SK-N-SH (cell line): ENCODE measurements around the gene HNF1A. TPM values are rescaled to one million over a fixed set of nuclear protein-coding genes. Genes with fewer than 3 reads are reported as not detected.

ENCODE experiments used
- CTCF ChIA-PET: fragments of 300-600, 350-600 bp; formaldehyde crosslinking; extraction: SDS; loops from one replicate; lab custom pipeline; 2021; lab: Yijun Ruan, JAX
- POLR2A ChIA-PET: fragments of 350-600 bp; sonication (Branson Sonifier 250); formaldehyde crosslinking; extraction: SDS; loops from one replicate; lab custom pipeline; 2020; ENCODE audit warnings: antibody characterized with exemption, inconsistent platforms; lab: Yijun Ruan, JAX
- DNase-seq: peaks from one replicate; pipeline ENCODE4 v3.0.0; 2012
- H2AFZ ChIP-seq: fragments of 200-600 bp; sonication (generic); 2 replicates; pipeline ENCODE4 v1.8.1; 2016; ENCODE audit warnings: antibody characterized with exemption, mild to moderate bottlenecking, low read depth
- H3F3A ChIP-seq: fragments of 200-600 bp; sonication (generic); replicated peaks from 2 replicates; pipeline ENCODE3; 2016; ENCODE audit warnings: antibody characterized with exemption, mild to moderate bottlenecking; ENCODE audit not compliant: insufficient read depth
- H3K27ac ChIP-seq, 2 experiments: fragments of 200-500 bp in 1 of 2; fragments of 200-600 bp in 1 of 2; sonication (Bioruptor generic) in 1 of 2; sonication (generic), shearing (Covaris generic) in 1 of 2; 2 replicates each; pipeline versions ENCODE4 v1.5.1 to v1.6.1; 2014 to 2016; ENCODE audit warnings: low read depth in 2 of 2, inconsistent platforms in 1 of 2, low read length in 1 of 2, mild to moderate bottlenecking in 1 of 2, mixed read lengths in 1 of 2
- H3K27me3 ChIP-seq: fragments of 200-600 bp; sonication (generic), shearing (Covaris generic); 2 replicates; pipeline ENCODE4 v1.6.1; 2016; ENCODE audit warnings: mixed run types; ENCODE audit not compliant: insufficient read depth
- H3K36me3 ChIP-seq, 2 experiments: fragments of 200-500 bp in 1 of 2; fragments of 200-600 bp in 1 of 2; sonication (Bioruptor generic) in 1 of 2; sonication (generic) in 1 of 2; replicated peaks in 1 of 2; 2 replicates each; pipeline versions ENCODE3 to v1.5.1; 2014 to 2016; ENCODE audit warnings: low read length in 1 of 2, mild to moderate bottlenecking in 1 of 2; ENCODE audit not compliant: insufficient read depth in 2 of 2, control insufficient read depth in 1 of 2
- H3K4me1 ChIP-seq, 2 experiments: fragments of 200-500 bp in 1 of 2; fragments of 200-600 bp in 1 of 2; sonication (Bioruptor generic) in 1 of 2; sonication (generic), shearing (Covaris generic) in 1 of 2; 2 replicates each; pipeline versions ENCODE4 v1.5.1 to v1.6.1; 2014 to 2016; ENCODE audit warnings: low read depth in 1 of 2, low read length in 1 of 2, mixed run types in 1 of 2; ENCODE audit not compliant: insufficient read depth in 2 of 2, control insufficient read depth in 1 of 2
- H3K4me2 ChIP-seq: fragments of 200-600 bp; sonication (generic), shearing (Covaris generic); 2 replicates; pipeline ENCODE4 v1.6.1; 2017; ENCODE audit warnings: mixed run types
- H3K4me3 ChIP-seq, 2 experiments: fragments of 200-500 bp in 1 of 2; fragments of 200-600 bp in 1 of 2; sonication (Bioruptor generic) in 1 of 2; sonication (generic), shearing (Covaris generic) in 1 of 2; 2 replicates each; pipeline versions ENCODE4 v1.5.1 to v1.8.1; 2014 to 2016; ENCODE audit warnings: low read depth in 2 of 2, inconsistent platforms in 1 of 2, low read length in 1 of 2, mild to moderate bottlenecking in 1 of 2, mixed read lengths in 1 of 2, moderate library complexity in 1 of 2
- H3K79me2 ChIP-seq: fragments of 200-600 bp; sonication (generic); 2 replicates; pipeline ENCODE4 v1.8.1; 2017; ENCODE audit warnings: mild to moderate bottlenecking; ENCODE audit not compliant: insufficient read depth
- H3K9ac ChIP-seq: fragments of 200-600 bp; sonication (generic); 2 replicates; pipeline ENCODE4 v1.6.1; 2017; ENCODE audit warnings: mixed run types
- H3K9me2 ChIP-seq: fragments of 200-600 bp; sonication (generic); 2 replicates; pipeline ENCODE4 v1.6.1; 2017; ENCODE audit warnings: mixed run types
- H3K9me3 ChIP-seq: fragments of 200-600 bp; sonication (generic); 2 replicates; pipeline ENCODE4 v1.6.1; 2017; ENCODE audit warnings: mixed run types, mild to moderate bottlenecking, moderate library complexity
- H4K20me1 ChIP-seq: fragments of 200-600 bp; sonication (generic); 2 replicates; pipeline ENCODE4 v1.6.1; 2017; ENCODE audit warnings: mild to moderate bottlenecking, mixed run types; ENCODE audit not compliant: insufficient read depth
- CHD2 ChIP-seq: fragments of 150-350 bp; IDR thresholded peaks from 2 replicates; pipeline ENCODE4 v1.6.1; 2018; ENCODE audit warnings: low read length; ENCODE audit not compliant: partially characterized antibody
- ELF1 ChIP-seq: IDR thresholded peaks from 2 replicates; pipeline ENCODE4 v1.4.0; 2012
- EP300 ChIP-seq, 2 experiments: IDR thresholded peaks; 2 replicates each; pipeline versions ENCODE4 v1.4.0 to v1.6.1; 2012; ENCODE audit warnings: borderline replicate concordance in 1 of 2, low read depth in 1 of 2, low read length in 1 of 2
- EZH2phosphoT487 ChIP-seq: fragments of 200-600 bp; sonication (generic); IDR thresholded peaks from 2 replicates; pipeline ENCODE4 v1.6.1; 2017; ENCODE audit warnings: low read depth, mixed run types, mild to moderate bottlenecking, antibody characterized with exemption, moderate library complexity, borderline replicate concordance
- FOSL2 ChIP-seq: IDR thresholded peaks from 2 replicates; pipeline ENCODE4 v1.4.0; 2012; ENCODE audit warnings: low read depth, mild to moderate bottlenecking, moderate library complexity, borderline replicate concordance
- FOXJ3 ChIP-seq: sonication (generic); formaldehyde crosslinking; IDR thresholded peaks from 2 replicates; pipeline ENCODE4 v1.5.1; 2020; ENCODE audit warnings: mild to moderate bottlenecking, missing genetic modification reagents
- GABPA ChIP-seq: IDR thresholded peaks from 2 replicates; pipeline ENCODE4 v1.4.0; 2012; ENCODE audit warnings: low read depth, mild to moderate bottlenecking
- MEF2A ChIP-seq: IDR thresholded peaks from 2 replicates; pipeline ENCODE4 v1.4.0; 2012; ENCODE audit warnings: low read depth, borderline replicate concordance
- MXI1 ChIP-seq: IDR thresholded peaks from 2 replicates; pipeline ENCODE4 v1.6.1; 2012; ENCODE audit warnings: mild to moderate bottlenecking, low read depth, low read length, improper control_type of control experiment
- NRF1 ChIP-seq: IDR thresholded peaks from 2 replicates; pipeline ENCODE4 v1.6.1; 2012; ENCODE audit warnings: low read depth, mild to moderate bottlenecking, low read length
- PBX3 ChIP-seq: IDR thresholded peaks from 2 replicates; pipeline ENCODE4; 2012
- POLR2AphosphoS5 ChIP-seq: IDR thresholded peaks from 2 replicates; pipeline ENCODE4 v1.6.1; 2012; ENCODE audit warnings: low read depth, low read length
- RAD21 ChIP-seq: IDR thresholded peaks from 2 replicates; pipeline ENCODE4 v1.6.1; 2012; ENCODE audit warnings: mild to moderate bottlenecking, low read length
- RCOR1 ChIP-seq: fragments of 150-350 bp; IDR thresholded peaks from 2 replicates; pipeline ENCODE4 v1.6.1; 2017; ENCODE audit warnings: antibody characterized with exemption, low read length
- RFX5 ChIP-seq: IDR thresholded peaks from 2 replicates; pipeline ENCODE4 v1.6.1; 2012; ENCODE audit warnings: mild to moderate bottlenecking, improper control_type of control experiment, low read length
- RXRA ChIP-seq: IDR thresholded peaks from 2 replicates; pipeline ENCODE4 v1.4.0; 2012; ENCODE audit warnings: low read depth, mild to moderate bottlenecking, borderline replicate concordance
- SIN3A ChIP-seq: IDR thresholded peaks from 2 replicates; pipeline ENCODE4 v1.6.1; 2012; ENCODE audit warnings: low read depth, mild to moderate bottlenecking, low read length, moderate library complexity, borderline replicate concordance
- TEAD4 ChIP-seq: IDR thresholded peaks from 2 replicates; pipeline ENCODE4 v1.4.0; 2012; ENCODE audit warnings: mild to moderate bottlenecking, borderline replicate concordance; ENCODE audit not compliant: insufficient read depth
- USF1 ChIP-seq: IDR thresholded peaks from 2 replicates; pipeline ENCODE4 v1.4.0; 2012; ENCODE audit warnings: low read depth, borderline replicate concordance
- YY1 ChIP-seq: IDR thresholded peaks from 2 replicates; pipeline ENCODE4 v1.4.0; 2012; ENCODE audit warnings: low read depth, mild to moderate bottlenecking
- WGBS: methylation state at CpG from one replicate; pipeline ENCODE4 v1.1.6; 2017; ENCODE audit warnings: low lambda C conversion rate; 5-methylcytosine and 5-hydroxymethylcytosine counted together
- polyA plus RNA-seq, 3 experiments: library from polyadenylated mRNA; depleted of rRNA; stranded (reverse); fragments of >200 nt; gene quantifications; 2 replicates each; pipeline ENCODE4 v1.2.3, GENCODE V29; 2012
- TF ChIP-seq, protein P1 (sequence below): IDR thresholded peaks from 2 replicates; pipeline ENCODE4 v1.4.0; 2012; ENCODE audit warnings: low read depth, borderline replicate concordance
- TF ChIP-seq, protein P2 (sequence below): fragments of 150-350 bp; IDR thresholded peaks from 2 replicates; pipeline ENCODE4 v1.6.1; 2017; ENCODE audit warnings: antibody characterized with exemption, low read length, low read depth, borderline replicate concordance

HNF1A gene
- polyA plus RNA-seq, 1 of the 3 experiments (the other 2 are of a cell fraction): not detected

GRCh38 chr12:120988658-120989057 lies 10.3 kb downstream of the HNF1A start:
- Histone ChIP-seq H3K9me2 (no peaks in the 10 kb centered on the region), H3K27ac (no peak overlapping the region), H3K27me3 (no peaks in the 10 kb centered on the region; the same call in 1 of the 2 replicates), H3K4me2 (no peak overlapping the region), H3K4me1 (peaks cover 0 to 5% of the 10 kb centered on the region in 2 experiments; a peak in 1 of 4 replicates), H3K9me3 (no peaks in the 10 kb centered on the region), H3K36me3 (no peaks in the 10 kb centered on the region), H3K9ac (no peak overlapping the region), H3K4me3 (no peak overlapping the region), H4K20me1 (no peaks in the 10 kb centered on the region), H3K79me2 (no peaks in the 10 kb centered on the region), H2AFZ (no peak overlapping the region), H3F3A (no peaks in the 10 kb centered on the region)
- ChIA-PET CTCF (no interaction called here), POLR2A (no interaction called here)
- DNase-seq: no peak
- WGBS: 79% methylated on average over 13 of the region's 17 CpGs
- TF ChIP-seq, protein P1, sequence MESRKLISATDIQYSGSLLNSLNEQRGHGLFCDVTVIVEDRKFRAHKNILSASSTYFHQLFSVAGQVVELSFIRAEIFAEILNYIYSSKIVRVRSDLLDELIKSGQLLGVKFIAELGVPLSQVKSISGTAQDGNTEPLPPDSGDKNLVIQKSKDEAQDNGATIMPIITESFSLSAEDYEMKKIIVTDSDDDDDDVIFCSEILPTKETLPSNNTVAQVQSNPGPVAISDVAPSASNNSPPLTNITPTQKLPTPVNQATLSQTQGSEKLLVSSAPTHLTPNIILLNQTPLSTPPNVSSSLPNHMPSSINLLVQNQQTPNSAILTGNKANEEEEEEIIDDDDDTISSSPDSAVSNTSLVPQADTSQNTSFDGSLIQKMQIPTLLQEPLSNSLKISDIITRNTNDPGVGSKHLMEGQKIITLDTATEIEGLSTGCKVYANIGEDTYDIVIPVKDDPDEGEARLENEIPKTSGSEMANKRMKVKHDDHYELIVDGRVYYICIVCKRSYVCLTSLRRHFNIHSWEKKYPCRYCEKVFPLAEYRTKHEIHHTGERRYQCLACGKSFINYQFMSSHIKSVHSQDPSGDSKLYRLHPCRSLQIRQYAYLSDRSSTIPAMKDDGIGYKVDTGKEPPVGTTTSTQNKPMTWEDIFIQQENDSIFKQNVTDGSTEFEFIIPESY: no peak
- TF ChIP-seq YY1 (no peak), FOSL2 (no peak), POLR2AphosphoS5 (no peak), CHD2 (no peak), RFX5 (no peak), RCOR1 (no peak), MEF2A (no peak), EP300 (IDR thresholded peaks at IDR 0.05; ENCODE audit: borderline replicate concordance in 1 of 2, low read depth in 1 of 2, low read length in 1 of 2) (no peak), MXI1 (no peak), RXRA (no peak)
- TF ChIP-seq, protein P2, sequence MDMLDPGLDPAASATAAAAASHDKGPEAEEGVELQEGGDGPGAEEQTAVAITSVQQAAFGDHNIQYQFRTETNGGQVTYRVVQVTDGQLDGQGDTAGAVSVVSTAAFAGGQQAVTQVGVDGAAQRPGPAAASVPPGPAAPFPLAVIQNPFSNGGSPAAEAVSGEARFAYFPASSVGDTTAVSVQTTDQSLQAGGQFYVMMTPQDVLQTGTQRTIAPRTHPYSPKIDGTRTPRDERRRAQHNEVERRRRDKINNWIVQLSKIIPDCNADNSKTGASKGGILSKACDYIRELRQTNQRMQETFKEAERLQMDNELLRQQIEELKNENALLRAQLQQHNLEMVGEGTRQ: no peak

DNA sequence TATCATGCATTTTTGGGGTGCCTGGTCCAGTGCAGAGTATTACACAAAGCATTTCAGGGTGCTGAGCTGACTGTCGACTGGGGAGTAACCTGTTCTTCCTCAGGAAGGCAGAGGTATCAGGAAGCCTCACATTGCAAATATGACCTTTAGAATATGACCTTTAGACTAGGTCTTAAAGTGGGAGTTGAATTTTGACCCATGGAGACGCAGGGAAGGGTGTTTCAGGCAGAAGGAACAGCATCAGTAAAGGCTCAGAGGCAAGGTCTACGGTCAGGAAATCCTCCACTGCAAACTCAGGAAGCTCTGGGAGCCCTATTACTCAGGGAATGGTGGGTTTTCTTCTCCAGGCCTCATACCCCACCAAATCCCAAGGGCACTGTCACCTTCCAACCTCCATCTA lies 11.3 kb downstream of the HNF1A start:
- Histone ChIP-seq H3K27ac (no peak overlapping the region), H3K36me3 (no peaks in the 10 kb centered on the region), H3K27me3 (no peaks in the 10 kb centered on the region; the same call in 1 of the 2 replicates), H2AFZ (no peak overlapping the region), H4K20me1 (no peaks in the 10 kb centered on the region), H3K79me2 (no peaks in the 10 kb centered on the region), H3F3A (no peaks in the 10 kb centered on the region), H3K9me3 (no peaks in the 10 kb centered on the region), H3K4me2 (no peak overlapping the region), H3K9me2 (no peaks in the 10 kb centered on the region), H3K4me3 (no peak overlapping the region), H3K4me1 (no peaks in the 10 kb centered on the region), H3K9ac (no peak overlapping the region)
- no peak for DNase-seq
- ChIA-PET POLR2A (no interaction called here), CTCF (no interaction called here)
- TF ChIP-seq, protein P1: no peak
- TF ChIP-seq RFX5: no peak
- no peak for TF ChIP-seq TEAD4
- TF ChIP-seq RAD21: no peak
- no peak for TF ChIP-seq NRF1
- no peak for TF ChIP-seq USF1
- no peak for TF ChIP-seq PBX3
- TF ChIP-seq FOXJ3: no peak
- TF ChIP-seq SIN3A: no peak
- TF ChIP-seq ELF1: no peak
- TF ChIP-seq EP300 (IDR thresholded peaks at IDR 0.05; ENCODE audit: borderline replicate concordance in 1 of 2, low read depth in 1 of 2, low read length in 1 of 2): no peak
- TF ChIP-seq EZH2phosphoT487: no peak
- no peak for TF ChIP-seq GABPA
- 59% methylated on average over 3 of the region's 3 CpGs for WGBS
